AG04449 (cell line): ENCODE measurements around the gene CHRNA9.
"Not testable (repeated sequence)": the region's sequence is repeated elsewhere in the genome, so short reads cannot be mapped to it uniquely, and the experiment has no call there.

ENCODE experiments used
- CTCF ChIA-PET: fragments of 350-600 bp; formaldehyde crosslinking; extraction: SDS; loops from one replicate; lab custom pipeline; 2021; ENCODE audit warnings: antibody characterized with exemption; lab: Yijun Ruan, JAX
- POLR2A ChIA-PET: fragments of 400-600, 350-600 bp; formaldehyde crosslinking; extraction: SDS; loops from one replicate; lab custom pipeline; 2020; ENCODE audit warnings: antibody characterized with exemption, inconsistent platforms; lab: Yijun Ruan, JAX
- DNase-seq: peaks from one replicate; pipeline ENCODE4 v3.0.0-alpha.2; 2010; ENCODE audit warnings: low read depth, low spot score
- H3K4me3 ChIP-seq: 2 replicates; pipeline ENCODE4 v1.5.1; 2011; ENCODE audit warnings: low read depth, mild to moderate bottlenecking, control low read depth, low read length
- CTCF ChIP-seq: IDR thresholded peaks from one replicate; pipeline ENCODE4 v1.5.1; 2011; ENCODE audit warnings: mild to moderate bottlenecking, moderate library complexity, low read length, control low read depth, inconsistent platforms; ENCODE audit not compliant: insufficient read depth; ENCODE audit errors: missing control alignments

CHRNA9 gene

DNA sequence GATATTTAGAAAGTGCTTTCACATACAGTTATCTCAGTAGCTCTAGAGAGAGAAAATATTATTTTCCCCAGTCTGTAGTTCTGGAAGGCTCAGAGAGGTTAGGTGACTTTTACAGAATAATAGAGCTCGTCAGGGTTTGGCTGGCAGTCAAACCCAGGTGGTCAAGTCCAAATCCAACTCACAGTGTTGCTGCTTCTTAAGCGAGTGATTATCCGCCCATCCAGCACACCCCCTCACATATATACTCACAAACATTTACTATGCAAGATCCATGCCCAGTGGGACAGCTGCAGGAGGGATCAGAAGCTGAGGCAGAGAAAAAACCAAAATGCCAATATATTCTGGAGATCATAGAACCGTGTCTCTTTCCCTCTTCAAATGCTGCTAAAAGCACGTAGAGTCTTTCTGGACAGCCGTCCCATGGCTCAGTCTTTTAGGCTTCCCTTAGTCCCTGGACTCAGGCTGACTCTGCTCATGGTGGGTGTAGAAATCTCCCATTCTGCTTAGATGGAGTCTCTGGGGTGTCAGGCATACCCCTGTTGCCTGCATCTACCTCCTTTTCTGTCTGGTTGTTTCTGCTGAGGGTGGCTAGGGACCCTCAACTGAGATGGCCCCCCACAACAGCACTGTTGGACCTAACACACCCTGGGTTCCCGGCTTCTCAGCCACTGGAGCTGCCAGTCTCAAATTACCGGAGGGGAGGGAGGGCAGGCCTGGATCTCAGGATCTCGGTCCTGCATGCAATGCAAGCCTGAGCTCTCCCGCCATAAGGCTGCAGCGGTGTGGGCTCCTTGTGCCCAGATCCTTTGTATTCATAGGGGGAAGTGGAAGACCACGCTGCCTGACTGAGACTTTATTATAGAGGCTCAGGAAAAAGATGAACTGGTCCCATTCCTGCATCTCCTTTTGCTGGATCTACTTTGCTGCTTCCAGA, at the start of gene CHRNA9:
Gene CHRNA9 (plus strand): TSS at position 743 of the 934 bp plus-strand sequence. CDS start 135 bp downstream, at position 878.
- no peak for TF ChIP-seq CTCF
- no peak for DNase-seq
- H3K4me3 ChIP-seq = no peak within 1 kb of the TSS
- ChIA-PET CTCF (interaction anchor here (0.7 to 5.4 kb wide), 5 partner anchors 8 to 25 kb away, joined by 3 to 32 read pairs (median 5); no protein-coding TSS in a partner anchor), POLR2A (interaction anchor here (0.6 to 1.4 kb wide), 2 partner anchors 13 to 18 kb away, joined by 4 read pairs; no protein-coding TSS in a partner anchor)

DNA sequence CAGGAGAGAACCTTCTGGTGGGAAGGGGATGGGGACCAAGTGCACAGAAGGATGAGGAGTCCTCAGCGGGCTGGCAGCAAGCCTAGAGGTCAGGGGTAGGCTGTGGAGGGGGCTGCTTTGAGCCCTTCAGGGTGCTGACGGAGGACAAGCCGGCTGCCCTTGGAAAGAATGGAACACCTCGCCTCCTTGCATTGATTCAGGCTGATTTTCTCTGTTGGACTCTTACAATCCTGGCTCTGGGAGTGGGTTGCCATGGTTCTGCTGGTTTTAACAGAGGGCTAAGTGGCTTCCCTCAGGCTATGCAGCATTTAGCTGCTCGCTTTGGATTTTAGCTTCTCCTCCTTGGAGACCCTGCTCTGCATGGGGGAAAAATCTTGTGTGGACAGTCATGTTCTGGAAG, 49.4 kb upstream of the CHRNA9 start:
- DNase-seq = no peak
- POLR2A ChIA-PET = no interaction called here
- CTCF ChIA-PET = no interaction called here
- H3K4me3 ChIP-seq = no peak overlapping the region
- no peak for TF ChIP-seq CTCF

- H3K4me3 ChIP-seq = no peak overlapping the region
- DNase-seq = no peak
- POLR2A ChIA-PET = no interaction called here
- no peak for TF ChIP-seq CTCF
- CTCF ChIA-PET = no interaction called here
These were observed 46.6 kb upstream of the CHRNA9 start for GRCh38 chr4:40288566-40288965.

DNA sequence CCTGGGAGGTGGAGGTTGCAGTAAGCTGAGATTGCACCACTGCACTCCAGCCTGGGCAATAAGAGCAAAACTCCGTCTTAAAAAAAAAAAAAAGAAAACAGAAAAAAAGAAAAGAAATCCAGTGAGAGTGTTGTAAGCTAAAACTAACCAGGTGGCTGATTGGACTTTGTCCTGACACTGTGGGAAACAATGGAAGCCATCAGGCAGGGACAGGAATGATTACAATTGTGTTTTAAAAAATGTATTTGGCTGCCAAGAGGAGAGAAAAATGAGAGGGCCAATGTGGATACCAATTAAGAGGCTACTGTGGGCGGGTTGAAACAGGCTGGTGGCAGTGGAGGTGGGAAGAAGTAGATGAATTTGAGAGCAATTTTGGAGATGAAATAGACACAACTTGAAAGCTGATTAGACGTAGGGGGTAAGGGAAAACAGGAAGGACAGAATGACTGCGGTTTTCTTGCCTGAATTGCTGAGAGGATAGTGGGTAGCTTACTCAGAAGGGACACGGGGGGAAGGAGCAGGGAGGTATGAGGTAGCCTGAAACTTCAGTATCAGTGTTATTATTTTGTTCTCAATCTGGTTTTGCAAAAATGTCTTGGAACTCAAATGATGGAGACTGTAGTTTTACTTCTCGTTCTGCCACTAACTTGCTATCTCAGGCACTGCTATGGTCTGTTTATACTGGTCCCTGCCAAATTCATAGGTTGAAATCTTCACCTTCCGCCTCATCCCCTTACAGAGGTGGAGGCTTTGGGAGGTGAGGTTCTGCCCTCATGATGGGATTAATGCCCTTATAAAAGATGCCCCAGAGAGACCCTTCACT, 45.6 kb upstream of the CHRNA9 start:
- POLR2A ChIA-PET = no interaction called here
- CTCF ChIA-PET = no interaction called here

GRCh38 chr4:40290611-40291186, 44.4 kb upstream of the CHRNA9 start:
- CTCF ChIA-PET = interaction anchor here (1.2 to 3.1 kb wide), 2 partner anchors 19 to 26 kb away, joined by 3 to 14 read pairs; no protein-coding TSS in a partner anchor
- POLR2A ChIA-PET, H3K4me3 ChIP-seq, DNase-seq: not testable (repeated sequence)

More for the DNA sequence above, 45.6 kb upstream of the CHRNA9 start:
- H3K4me3 ChIP-seq = no peak overlapping the region
- no peak for DNase-seq
- no peak for TF ChIP-seq CTCF

- no peak for TF ChIP-seq CTCF
- POLR2A ChIA-PET = no interaction called here
- CTCF ChIA-PET = interaction anchor here (1.0 to 3.1 kb wide), 5 partner anchors 8 to 137 kb away, joined by 3 to 14 read pairs (median 5); no protein-coding TSS in a partner anchor
- no peak for DNase-seq
- no peak overlapping the region for H3K4me3 ChIP-seq
These were observed 42.8 kb upstream of the CHRNA9 start for GRCh38 chr4:40292313-40292759.
